Ishikawa (cell line): ENCODE data around the gene FGD6.

Source experiments
- CEBPB ChIP-seq: IDR thresholded peaks from 2 replicates; pipeline ENCODE4 v1.6.1; 2012
- CREB1 ChIP-seq: IDR thresholded peaks from 2 replicates; pipeline ENCODE4 v1.6.1; 2012; ENCODE audit warnings: low read depth
- EGR1 ChIP-seq: IDR thresholded peaks from 2 replicates; pipeline ENCODE4 v1.6.1; 2012
- EP300 ChIP-seq: IDR thresholded peaks from 2 replicates; pipeline ENCODE4 v1.6.1; 2012; ENCODE audit warnings: borderline replicate concordance
- FOXM1 ChIP-seq: IDR thresholded peaks from 2 replicates; pipeline ENCODE4 v1.6.1; 2012; ENCODE audit warnings: low read depth, borderline replicate concordance
- MAX ChIP-seq: IDR thresholded peaks from 2 replicates; pipeline ENCODE4 v1.6.1; 2012
- NFIC ChIP-seq: IDR thresholded peaks from 2 replicates; pipeline ENCODE4 v1.6.1; 2012
- RAD21 ChIP-seq: IDR thresholded peaks from 2 replicates; pipeline ENCODE4 v1.6.1; 2012; ENCODE audit warnings: low read depth
- REST ChIP-seq: IDR thresholded peaks from 2 replicates; pipeline ENCODE4 v1.6.1; 2012; ENCODE audit warnings: low read depth, mild to moderate bottlenecking
- TAF1 ChIP-seq: IDR thresholded peaks from 2 replicates; pipeline ENCODE4 v1.6.1; 2012; ENCODE audit warnings: low read depth, mild to moderate bottlenecking
- TCF12 ChIP-seq: IDR thresholded peaks from 2 replicates; pipeline ENCODE4 v1.6.1; 2012; ENCODE audit warnings: low read depth
- TEAD4 ChIP-seq: IDR thresholded peaks from 2 replicates; pipeline ENCODE4 v1.6.1; 2012
- USF1 ChIP-seq: IDR thresholded peaks from 2 replicates; pipeline ENCODE4 v1.6.1; 2012
- YY1 ChIP-seq: IDR thresholded peaks from 2 replicates; pipeline ENCODE4 v1.6.1; 2012; ENCODE audit warnings: low read depth
- ZBTB7A ChIP-seq: IDR thresholded peaks from 2 replicates; pipeline ENCODE4 v1.6.1; 2012; ENCODE audit warnings: low read depth

Gene FGD6

GRCh38 chr12:95179011-95179410 lies 38.3 kb downstream of the FGD6 start:
- no peak for TF ChIP-seq TEAD4
- TF ChIP-seq NFIC: no peak
- TF ChIP-seq TCF12: no peak
- TF ChIP-seq CREB1: no peak
- no peak for TF ChIP-seq REST
- no peak for TF ChIP-seq ZBTB7A
- no peak for TF ChIP-seq TAF1
- no peak for TF ChIP-seq EGR1
- no peak for TF ChIP-seq RAD21
- TF ChIP-seq CEBPB: no peak
- no peak for TF ChIP-seq MAX
- TF ChIP-seq EP300: no peak
- TF ChIP-seq YY1: no peak
- TF ChIP-seq USF1: no peak
- no peak for TF ChIP-seq FOXM1

- TF ChIP-seq MAX (no peak), YY1 (no peak), RAD21 (no peak), REST (no peak)
These were observed 39.1 kb downstream of the FGD6 start for GRCh38 chr12:95178136-95178535.

- TF ChIP-seq RAD21 (no peak), USF1 (no peak), TAF1 (no peak), ZBTB7A (no peak), TEAD4 (no peak), TCF12 (no peak), CREB1 (no peak), FOXM1 (no peak), MAX (no peak), REST (no peak)
These were observed 40.0 kb downstream of the FGD6 start for GRCh38 chr12:95177201-95177768.

- TF ChIP-seq ZBTB7A: no peak
- TF ChIP-seq USF1: no peak
- no peak for TF ChIP-seq CEBPB
- TF ChIP-seq TCF12: no peak
- TF ChIP-seq TEAD4: no peak
- no peak for TF ChIP-seq YY1
- no peak for TF ChIP-seq TAF1
These were observed 43.6 kb downstream of the FGD6 start for GRCh38 chr12:95173392-95174251.
